Left renal cortex interstitium (tissue), 4 donors: ENCODE measurements around the gene CHIA. TPM values are rescaled to one million over a fixed set of nuclear protein-coding genes. Genes with fewer than 3 reads are reported as not detected.
"Not testable (repeated sequence)": the region's sequence is repeated elsewhere in the genome, so short reads cannot be mapped to it uniquely, and the experiment has no call there.

Experiments used
- DNase-seq, 4 donors: peaks; one replicate each; pipeline ENCODE4 v3.0.0-alpha.2; 2013; ENCODE audit warnings: low read depth in 4 of 4, low spot score in 2 of 4, missing footprints in 1 of 4
- polyA plus RNA-seq, 4 donors: library from polyadenylated mRNA; unstranded; fragments of 120-200 nt; gene quantifications; one replicate each; pipeline ENCODE4 v1.2.1, GENCODE V29; 2013; ENCODE audit not compliant: insufficient read length in 4 of 4

The CHIA gene
- polyA plus RNA-seq, 4 donors = not detected

- DNase-seq = not testable (repeated sequence)
Measured at GRCh38 chr1:111360257-111360656, 69.6 kb downstream of the CHIA start.

- DNase-seq = no peak
Measured at GRCh38 chr1:111361761-111362160, 71.1 kb downstream of the CHIA start.

DNA sequence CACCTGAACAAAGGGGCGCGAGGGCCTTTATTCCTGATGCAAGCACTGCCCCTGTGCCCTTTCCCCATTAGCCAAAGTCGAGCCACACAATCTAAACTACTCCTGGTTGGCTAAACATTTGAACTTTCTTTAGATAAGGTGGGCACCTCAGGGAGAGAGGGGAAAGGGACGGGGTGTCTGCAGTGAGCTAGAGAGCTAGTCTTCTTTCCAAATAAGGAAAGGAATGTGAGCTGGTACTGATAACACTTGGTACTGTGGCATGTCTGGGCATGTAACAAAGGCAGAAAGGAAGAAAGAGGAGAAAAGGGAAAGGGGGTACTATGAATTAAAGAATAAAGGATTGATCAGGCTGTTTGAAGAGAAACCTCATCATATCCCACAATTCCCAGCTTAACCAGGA is 74.0 kb downstream of the CHIA start:
- no peak for DNase-seq

- DNase-seq = no peak
Measured at GRCh38 chr1:111366256-111366655, 75.6 kb downstream of the CHIA start.

DNA sequence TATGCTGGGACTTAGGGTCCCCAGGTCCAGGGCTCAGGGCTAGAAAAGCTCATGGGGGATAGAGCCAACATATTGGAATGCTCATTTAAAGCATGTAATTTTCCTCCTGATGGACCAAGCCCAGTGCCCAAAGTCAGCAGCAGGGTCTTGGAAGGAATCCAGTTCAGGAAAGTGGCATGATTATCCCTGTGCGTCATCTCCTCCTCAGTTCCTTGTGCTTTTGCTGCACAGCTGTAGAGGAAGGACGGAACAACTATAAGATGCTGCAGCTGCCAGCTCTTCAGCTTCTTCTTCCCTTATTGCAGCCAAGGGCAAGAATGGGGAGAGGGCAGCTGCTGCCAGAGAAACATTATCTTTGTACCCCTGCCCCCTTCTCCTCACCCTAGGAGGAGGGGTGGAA is 78.5 kb downstream of the CHIA start:
- DNase-seq = no peak

DNA sequence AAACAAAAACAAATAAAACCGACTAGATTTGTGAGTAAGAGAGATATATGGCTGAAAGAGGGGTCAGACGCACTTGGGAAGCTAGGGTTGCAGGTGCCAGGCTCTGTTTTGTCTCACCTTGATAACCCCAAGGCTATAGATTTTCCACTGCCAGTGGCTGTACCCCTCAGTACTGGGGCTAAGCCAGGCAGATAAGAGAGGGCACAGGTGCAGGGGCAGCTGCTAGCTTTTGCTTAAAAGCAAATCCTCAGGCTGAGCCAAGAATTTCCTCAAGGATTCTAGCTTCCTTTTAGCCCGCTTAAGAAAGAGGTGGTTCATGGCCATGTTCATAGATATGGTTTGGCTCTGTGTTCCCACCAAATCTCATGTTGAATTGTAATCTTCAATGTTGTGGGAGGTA is 79.0 kb downstream of the CHIA start:
- DNase-seq = no peak

Other genes starting within 250 kb of the CHIA start
- 10 to 100 TPM; 57.9 to 76.5 (median 66.3) TPM for gene DRAM2, start 150.8 kb upstream of the CHIA start, polyA plus RNA-seq
- gene CEPT1, start 150.6 kb upstream of the CHIA start, polyA plus RNA-seq = 10 to 100 TPM; 41.9 to 55.9 (median 46.0) TPM
- gene DENND2D, start 90.2 kb upstream of the CHIA start, polyA plus RNA-seq = 10 to 100 TPM; 14.0 to 20.0 (median 18.2) TPM
- under 1 TPM in 2 of 4 donors, not detected in 2; 0.07 to 0.22 TPM for gene CHI3L2, start 63.1 kb upstream of the CHIA start, polyA plus RNA-seq
- 1 to 10 TPM; 2.9 to 6.9 (median 4.2) TPM for gene OVGP1, start 136.9 kb downstream of the CHIA start, polyA plus RNA-seq
- 10 to 100 TPM; 37.4 to 44.7 (median 39.6) TPM for gene WDR77, start 158.4 kb downstream of the CHIA start, polyA plus RNA-seq
- 100 to 1,000 TPM; 329 to 466 (median 367) TPM for gene ATP5PB, start 158.6 kb downstream of the CHIA start, polyA plus RNA-seq
- gene C1orf162, start 183.1 kb downstream of the CHIA start, polyA plus RNA-seq = 1 to 10 TPM; 2.5 to 5.3 (median 4.2) TPM
- under 1 TPM; 0.35 to 0.62 (median 0.43) TPM for gene ADORA3, start 212.8 kb downstream of the CHIA start, polyA plus RNA-seq
- gene TMIGD3, start 212.8 kb downstream of the CHIA start, polyA plus RNA-seq = 1 to 10 TPM in 3 of 4 donors, under 1 TPM in 1; 0.78 to 1.6 (median 1.3) TPM